IPS DF 19.7 (cell line): Measurements from ENCODE around the gene TMEM132C.

ENCODE experiments used
- DNase-seq: peaks from one replicate; pipeline ENCODE4 v3.0.0-alpha.2; 2013; ENCODE audit warnings: low read depth, low spot score

The TMEM132C gene

DNA sequence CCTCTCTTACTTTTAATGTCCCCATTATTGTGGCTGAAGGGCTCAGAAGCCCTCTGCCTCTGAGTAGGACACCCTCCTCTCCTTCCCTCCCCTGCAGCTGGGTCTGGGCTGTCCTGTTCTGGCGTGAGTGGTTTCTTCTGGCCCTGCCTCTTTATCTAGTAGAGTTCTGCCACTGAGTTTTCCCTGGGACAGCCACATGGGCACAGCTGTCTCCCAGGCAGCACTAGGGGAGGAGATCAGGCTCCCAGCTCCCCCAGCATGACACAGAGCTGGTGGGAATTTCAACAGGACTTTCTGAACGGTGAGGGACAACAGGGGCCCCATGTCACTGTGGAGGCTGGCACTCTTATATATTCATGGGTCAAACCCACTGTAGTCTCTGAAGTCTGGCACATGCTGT is 21.4 kb downstream of the TMEM132C start:
- DNase-seq, result no peak

DNA sequence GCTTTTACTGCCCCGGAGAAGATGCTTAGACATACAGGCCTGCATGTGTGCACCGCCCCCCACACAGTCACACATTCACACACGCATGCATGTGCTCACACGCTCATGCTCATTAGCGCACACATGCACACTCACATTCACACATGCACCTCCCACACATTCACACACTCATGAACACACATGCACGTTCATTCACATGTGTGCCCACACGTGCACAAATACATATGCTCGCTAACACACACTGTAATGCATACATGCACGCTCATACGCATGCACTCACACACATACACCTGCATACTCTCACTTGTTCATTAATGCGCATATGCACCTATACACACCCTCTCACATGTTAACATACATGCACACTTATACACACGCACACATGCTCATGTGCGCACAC is 21.9 kb downstream of the TMEM132C start:
- DNase-seq, result no peak

DNA sequence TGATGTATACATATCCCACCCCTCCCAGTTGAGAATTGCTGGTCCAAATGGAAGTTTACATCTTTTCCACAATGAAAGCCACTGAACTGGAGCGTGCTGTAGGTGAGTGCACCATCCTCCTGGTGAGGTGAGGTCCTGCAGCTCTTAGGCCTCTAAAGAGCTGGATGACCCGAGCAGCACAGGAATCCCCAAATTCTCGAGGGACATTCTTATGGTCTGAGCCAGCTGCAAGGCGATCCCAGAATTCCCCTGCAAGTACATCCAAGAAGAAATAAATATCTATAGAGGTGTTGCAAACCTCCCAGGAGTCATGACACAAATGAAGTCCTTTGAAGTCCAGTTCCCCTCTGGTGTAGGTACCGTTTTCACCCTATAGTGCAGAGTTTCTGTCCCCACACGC is 24.0 kb downstream of the TMEM132C start:
- DNase-seq, result no peak

GRCh38 chr12:128298091-128298748 is 31.2 kb downstream of the TMEM132C start:
- no peak for DNase-seq

DNA sequence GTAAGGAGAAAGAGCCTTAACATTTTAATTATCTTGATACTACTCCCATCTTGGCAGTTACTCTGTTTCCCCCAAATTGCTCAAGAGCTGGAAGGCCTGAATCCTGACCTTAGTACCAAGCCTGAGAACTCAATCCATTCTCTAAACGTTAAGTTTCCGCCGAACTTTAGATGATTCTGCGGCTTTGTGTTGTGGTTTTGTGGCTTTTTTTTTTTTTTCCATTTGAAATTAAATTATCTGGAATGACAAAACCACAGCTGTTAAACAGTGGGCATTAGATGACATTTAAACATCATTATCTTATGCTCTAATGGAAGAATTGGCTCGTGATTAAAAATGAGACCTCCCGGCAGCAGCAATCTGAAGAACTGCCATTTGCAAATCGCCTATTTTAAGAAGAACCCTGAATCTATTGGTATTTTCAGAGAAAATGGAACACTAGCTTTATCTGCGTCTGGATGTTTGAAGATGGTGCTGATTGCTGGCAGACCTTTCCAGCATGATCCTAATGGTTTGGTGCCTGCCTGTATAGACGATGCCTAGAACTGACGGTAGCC is 38.4 kb downstream of the TMEM132C start:
- DNase-seq, result no peak

DNA sequence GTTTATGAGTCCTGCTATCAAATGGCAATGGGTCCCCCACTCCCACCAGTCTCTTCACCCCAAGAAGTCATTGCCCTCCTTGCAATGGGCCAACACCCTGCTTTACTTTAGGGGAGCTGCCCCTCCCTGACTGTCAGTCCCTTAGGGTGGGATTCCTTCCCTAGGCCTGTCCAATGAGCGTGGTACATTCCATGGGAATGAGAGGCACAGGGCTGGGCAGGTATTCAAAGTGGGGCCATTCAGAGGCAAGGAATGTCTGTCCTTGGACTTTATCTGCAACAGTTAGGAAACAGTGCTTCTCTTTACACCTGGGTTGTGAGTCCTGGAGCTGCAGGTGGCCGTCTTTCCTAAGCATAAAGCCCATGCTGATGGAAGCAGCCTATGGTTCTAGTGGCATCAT is 40.8 kb downstream of the TMEM132C start:
- DNase-seq, result no peak

- DNase-seq, result no peak
Measured at GRCh38 chr12:128312661-128313060, 45.7 kb downstream of the TMEM132C start.

DNA sequence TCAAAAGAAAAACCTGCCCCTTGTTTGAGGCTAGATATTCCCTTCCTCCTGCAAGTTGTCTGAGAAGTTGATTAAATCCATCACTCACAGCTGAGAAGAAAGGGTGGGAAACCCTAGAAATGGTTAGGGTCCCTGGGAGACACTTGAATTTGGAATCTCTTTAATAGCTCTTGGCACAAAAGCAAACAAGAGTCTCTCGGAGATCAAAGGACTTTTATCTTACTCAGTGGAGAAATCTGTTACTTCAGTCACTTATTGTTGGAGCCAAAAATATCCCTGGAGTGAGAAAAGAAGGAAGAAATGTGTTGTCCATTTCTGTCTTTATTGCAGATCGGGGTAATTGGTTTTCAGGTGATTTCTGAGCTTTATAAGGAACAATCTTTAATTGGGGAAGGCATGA is 47.0 kb downstream of the TMEM132C start:
- no peak for DNase-seq

- DNase-seq, result no peak
Measured at GRCh38 chr12:128314611-128315010, 47.6 kb downstream of the TMEM132C start.

DNA sequence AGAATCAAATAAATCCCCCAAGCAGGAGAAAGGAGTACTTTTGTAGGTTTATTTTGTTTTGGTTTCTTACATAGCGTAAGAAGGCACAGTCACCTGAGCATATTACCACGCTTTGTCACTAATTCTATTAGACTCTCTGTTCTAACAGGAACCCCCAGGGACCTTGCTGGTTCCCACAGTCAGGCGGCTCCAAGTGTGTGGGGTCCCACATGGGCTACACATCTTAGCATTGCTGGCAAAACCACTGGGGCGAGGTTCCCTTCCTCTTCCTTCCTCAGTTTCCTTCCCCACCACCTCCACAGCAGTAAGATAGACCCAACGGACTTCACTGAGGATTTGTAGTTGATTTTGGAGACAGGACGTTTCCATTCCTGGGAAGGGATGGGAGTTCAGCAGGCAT is 49.1 kb downstream of the TMEM132C start:
- DNase-seq, result no peak

DNA sequence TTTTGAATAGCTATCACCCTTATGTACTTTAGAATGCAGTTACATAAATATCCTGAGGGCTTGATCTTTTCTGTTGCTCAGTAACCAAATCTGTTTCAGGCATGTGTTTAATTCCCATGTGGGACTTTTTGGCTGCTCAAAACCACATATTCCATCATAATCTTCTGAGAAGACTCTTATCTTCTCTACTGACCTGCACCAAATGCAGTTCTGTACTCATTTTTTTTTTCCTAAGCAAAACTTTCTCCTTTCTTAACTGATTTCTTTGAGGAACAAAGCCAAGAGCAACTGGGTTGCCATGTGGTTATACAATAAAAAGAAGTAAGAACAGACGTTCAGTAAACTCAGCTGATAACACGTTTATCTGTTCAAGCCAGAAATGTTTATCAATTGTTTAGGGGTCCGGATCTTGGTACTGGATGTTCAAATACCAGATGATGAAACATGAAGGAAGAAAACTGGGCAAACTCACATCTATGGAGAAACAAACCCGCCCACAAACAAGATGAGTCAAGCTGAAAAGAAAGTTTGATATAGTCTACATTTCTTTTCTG is 50.1 kb downstream of the TMEM132C start:
- no peak for DNase-seq

DNA sequence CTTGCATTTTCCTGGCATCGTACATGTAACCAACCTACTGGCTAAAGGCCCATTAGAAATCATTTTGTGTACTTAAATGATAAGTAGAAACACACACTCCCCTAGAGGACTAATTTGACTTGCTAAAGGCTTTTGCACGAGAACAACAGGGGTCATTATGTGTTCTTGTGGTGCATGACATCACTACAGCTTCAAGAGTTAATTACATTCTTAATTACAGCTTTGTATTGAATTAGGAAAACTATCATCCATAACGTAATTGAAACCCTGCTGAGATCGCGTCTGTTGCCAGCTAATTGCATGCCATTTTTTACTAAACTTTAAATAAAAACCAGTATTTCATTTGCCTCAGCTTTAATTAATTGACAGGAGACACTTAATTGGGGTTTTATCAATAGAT is 51.4 kb downstream of the TMEM132C start:
- no peak for DNase-seq

- no peak for DNase-seq
Measured at GRCh38 chr12:128318946-128319345, 52.0 kb downstream of the TMEM132C start.

DNA sequence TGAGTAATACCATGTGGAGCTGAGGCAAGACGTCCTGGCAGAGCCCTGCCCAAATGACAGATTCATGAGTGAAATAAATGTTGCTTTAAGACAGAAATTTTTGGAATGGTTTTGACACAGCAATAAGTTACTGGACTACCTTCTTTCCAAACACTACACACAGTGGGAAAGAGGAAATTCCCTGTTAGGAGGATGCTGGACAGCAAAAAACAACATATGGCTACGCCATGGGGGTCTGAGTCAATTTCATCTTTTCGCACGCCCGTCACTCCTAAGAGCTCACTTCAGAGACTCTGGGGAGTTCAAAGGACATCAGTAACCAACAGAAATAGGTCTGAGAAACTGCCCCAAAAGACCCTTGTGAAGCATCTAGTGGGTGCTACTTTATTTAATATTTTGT is 55.4 kb downstream of the TMEM132C start:
- DNase-seq, result no peak

DNA sequence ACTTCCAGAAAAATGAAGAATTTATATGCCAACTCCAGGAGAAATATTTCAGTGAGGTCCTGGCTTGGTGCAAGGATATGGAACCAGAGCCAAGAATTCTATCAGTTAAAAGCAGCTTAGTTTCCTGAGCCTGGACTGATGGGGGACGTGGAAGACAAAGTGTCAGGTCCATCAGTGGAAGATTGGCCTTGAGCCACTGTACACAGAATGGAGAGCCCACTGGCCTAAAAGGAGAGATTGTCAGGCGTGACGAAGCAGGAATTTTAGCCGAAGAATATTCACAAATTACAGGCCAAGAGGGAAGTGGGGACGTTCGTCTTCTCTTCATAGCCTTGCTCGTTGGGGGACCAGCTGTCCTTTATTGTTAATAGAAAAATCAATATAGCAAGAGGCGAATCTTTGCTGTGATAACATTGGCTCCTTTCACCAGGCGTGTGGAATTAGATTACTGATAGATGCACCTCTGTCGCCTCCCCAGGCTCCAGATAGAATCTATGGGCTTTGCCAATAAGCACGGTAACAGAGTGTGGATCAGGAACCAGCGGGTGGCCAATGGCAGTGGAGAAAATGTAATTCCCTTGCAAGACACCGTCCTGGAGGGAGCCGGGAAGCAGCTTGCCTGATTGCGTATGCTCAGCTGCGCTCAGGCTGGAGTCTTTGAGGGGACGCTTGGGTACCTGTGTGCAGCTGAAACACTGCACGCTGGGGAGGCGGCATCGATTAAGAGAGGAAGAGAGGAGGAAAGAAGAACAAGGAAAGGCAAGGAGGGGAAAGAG is 56.4 kb downstream of the TMEM132C start:
- no peak for DNase-seq

DNA sequence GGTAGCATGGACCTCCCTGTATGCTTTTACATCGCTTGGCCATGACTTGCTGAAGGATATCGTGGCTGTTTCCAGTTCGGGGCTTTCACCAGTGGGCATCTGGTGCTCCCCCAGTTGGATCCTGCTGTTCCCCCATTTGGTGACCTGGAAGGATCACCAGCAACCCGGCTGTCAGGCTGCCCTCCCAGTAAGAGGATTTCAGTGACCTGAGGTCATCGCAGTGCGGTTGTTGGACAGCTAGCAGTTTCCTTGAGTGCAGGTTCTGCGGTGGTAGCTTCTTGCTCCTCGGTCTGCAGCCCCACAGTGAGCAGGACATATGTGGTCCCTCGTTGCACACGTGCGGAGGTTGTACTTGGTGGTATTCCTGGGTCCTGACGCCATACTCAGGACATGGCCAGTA is 58.7 kb downstream of the TMEM132C start:
- DNase-seq, result no peak

GRCh38 chr12:128326406-128326805 is 59.4 kb downstream of the TMEM132C start:
- no peak for DNase-seq

DNA sequence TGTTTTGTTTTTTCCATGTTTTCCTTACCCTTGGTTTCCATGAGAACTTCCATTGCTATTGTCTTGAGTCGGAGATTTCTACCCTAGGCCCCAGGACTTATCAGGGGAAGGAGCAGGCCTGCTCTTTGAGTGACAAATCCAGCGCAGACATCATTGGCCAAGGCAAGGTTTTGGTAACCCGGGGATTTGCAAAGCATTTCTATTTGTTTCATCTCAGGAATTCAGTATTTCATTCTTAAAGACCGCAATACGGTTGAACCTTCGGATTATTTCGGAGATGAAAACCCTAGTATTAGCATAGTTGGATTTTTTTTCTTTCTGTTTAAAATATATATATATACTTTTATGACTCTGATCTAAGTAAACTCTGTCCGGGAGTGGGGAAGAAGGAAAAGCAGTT is 62.0 kb downstream of the TMEM132C start:
- DNase-seq, result no peak

- no peak for DNase-seq
Measured at GRCh38 chr12:128336204-128337070, 69.5 kb downstream of the TMEM132C start.

DNA sequence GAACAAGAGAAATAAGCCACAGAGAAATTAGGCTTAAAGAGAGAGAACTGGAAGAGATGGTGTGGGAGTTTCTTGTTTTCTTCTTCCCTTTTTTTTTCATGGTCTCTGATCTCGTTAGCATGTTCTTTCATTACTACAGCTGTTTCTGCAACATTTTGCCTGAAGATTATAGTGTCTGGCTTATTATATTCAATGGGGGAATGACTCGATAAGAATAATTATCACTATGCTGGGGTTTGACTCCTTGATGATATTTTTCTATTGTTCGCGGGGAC is 70.0 kb downstream of the TMEM132C start:
- DNase-seq, result no peak

DNA sequence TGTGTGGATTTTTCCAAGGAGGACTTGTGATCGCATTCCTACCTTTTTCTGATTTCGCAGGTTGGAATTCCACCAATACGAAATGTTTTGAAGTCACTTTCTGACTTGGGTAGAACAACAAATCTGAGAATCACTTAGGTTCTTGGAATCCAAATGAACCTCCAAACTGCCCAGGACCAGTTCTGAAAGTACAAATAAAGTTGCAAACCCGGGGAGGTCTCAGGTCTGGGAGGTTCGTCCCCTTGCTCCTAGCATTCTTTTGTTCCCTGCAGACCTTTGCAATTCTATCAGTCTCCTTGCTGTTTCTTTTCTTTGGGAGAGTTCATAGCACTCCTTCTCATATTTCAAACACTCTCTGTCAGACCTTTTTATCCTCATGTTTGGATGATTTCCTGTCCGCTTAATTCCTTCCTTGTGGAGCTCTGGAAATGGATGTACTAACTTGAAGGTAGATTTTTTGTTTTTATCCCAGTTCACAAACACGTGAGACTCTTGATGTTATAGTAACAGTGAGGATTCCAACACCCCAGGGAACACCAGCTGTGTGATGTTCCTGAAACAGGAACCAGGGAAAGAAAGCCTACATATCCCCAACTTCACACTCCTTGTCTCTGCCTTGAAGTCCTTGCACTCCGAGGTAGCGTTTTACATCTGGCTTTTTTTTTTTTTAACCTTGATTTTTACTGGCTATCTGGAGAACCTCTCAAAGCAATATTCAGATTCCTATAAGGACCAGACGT is 70.6 kb downstream of the TMEM132C start:
- DNase-seq, result peak; percentile 42
